GM12891 (cell line): Measurements from ENCODE around the gene SYNPR. TPM values are rescaled to one million over a fixed set of nuclear protein-coding genes. Genes with fewer than 3 reads are reported as not detected.

ENCODE experiments used
- DNase-seq: peaks from one replicate; pipeline ENCODE4 v3.0.0; 2011; ENCODE audit warnings: low spot score; ENCODE audit not compliant: insufficient read length
- FAIRE-seq: peaks from 2 replicates; lab custom pipeline; 2011; peaks lifted over from hg19 to GRCh38; lab: Jason Lieb, UNC
- PAX5 ChIP-seq: IDR thresholded peaks from 2 replicates; pipeline ENCODE4 v1.6.1; 2011; ENCODE audit warnings: low read length, moderate library complexity, mild to moderate bottlenecking; ENCODE audit not compliant: insufficient read depth, severe bottlenecking
- POLR2A ChIP-seq: IDR thresholded peaks from 2 replicates; pipeline ENCODE4 v1.6.1; 2011; ENCODE audit warnings: low read depth, low read length, control low read depth
- POLR2AphosphoS5 ChIP-seq: IDR thresholded peaks from 2 replicates; pipeline ENCODE4 v1.6.1; 2011; ENCODE audit warnings: low read depth, low read length, control low read depth
- POU2F2 ChIP-seq: IDR thresholded peaks from 2 replicates; pipeline ENCODE4 v1.6.1; 2011; ENCODE audit warnings: low read depth, mild to moderate bottlenecking, control low read depth, low read length, moderate library complexity
- SPI1 ChIP-seq: IDR thresholded peaks from 2 replicates; pipeline ENCODE4 v1.6.1; 2011; ENCODE audit warnings: low read depth, low read length, control low read depth
- TAF1 ChIP-seq: IDR thresholded peaks from 2 replicates; pipeline ENCODE4 v1.6.1; 2011; ENCODE audit warnings: low read depth, low read length, control low read depth
- polyA plus RNA-seq: library from polyadenylated mRNA; unstranded; fragments of >200 nt; gene quantifications from one replicate; pipeline ENCODE4 v1.2.1, GENCODE V29; 2012; ENCODE audit warnings: low read depth, missing spikeins, inconsistent platforms; ENCODE audit not compliant: missing spikeins

SYNPR gene
- not detected for polyA plus RNA-seq

DNA sequence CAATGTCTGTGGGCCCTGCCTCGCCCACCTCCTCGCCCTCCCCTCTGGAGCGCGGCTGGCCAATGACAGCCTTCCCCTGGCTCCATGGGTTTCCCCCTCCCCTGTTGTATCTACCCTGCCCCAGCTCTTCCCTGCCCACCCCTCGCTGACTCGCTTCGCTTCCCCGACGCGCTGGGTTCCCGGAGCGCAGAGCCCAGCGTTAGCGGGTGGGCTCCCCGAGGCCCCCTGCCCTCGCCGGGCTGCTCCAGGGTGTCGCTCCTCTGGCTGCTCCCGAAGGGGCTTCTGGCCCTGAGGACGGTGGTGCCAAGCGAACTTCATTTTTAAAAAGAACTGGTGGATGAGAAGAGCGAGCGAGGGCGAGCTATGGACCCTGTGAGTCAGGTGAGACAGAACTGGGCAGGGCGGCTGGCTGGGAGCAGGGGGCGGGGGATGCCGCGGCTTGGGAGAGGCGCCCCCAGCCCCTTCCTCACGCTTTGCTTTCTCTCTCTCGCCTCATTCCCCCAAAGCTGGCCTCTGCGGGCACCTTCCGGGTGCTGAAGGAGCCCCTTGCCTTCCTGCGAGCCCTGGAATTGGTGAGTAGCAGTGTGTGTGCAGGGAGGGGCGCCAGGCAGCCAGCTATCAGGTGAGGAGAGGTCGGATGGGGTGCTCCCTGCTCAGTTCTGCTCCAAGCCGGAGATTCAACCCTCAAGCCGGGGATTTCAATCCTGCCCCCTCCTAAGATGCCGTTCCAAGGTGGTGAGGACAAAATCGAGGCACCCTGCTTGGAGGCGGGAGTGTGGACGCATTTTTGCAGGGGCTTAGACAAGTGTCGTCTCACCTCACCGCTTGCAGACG lies at the start of gene SYNPR:
Gene SYNPR (plus strand): TSS at position 138 of the 834 bp plus-strand sequence.
- no peak for FAIRE-seq
- no peak for DNase-seq

DNA sequence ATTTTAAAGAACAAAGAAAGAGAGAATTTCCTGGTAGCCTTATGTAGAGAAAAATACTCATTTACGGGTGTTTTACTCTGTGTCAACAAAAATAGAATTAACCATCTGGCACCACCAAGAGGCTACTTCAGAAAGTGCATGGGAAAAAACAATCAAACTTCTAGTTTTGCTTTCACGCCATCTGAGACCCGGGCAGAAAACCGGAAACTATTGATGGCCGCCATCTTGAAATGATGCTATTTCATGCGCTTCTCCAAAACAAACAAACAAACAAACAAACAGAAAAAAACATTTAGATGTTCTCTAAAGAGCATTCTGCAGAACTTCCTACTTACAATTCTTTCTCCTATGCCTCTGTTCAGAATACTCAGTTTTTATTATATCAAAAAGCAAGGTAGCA lies 49.4 kb upstream of the SYNPR start:
- no peak for TF ChIP-seq POLR2A
- TF ChIP-seq SPI1, result no peak
- TF ChIP-seq POLR2AphosphoS5, result no peak
- FAIRE-seq, result no peak
- no peak for DNase-seq

More for the DNA sequence above, at the start of gene SYNPR:
- TF ChIP-seq POU2F2 (no peak), TAF1 (no peak), PAX5 (no peak), SPI1 (no peak)

DNA sequence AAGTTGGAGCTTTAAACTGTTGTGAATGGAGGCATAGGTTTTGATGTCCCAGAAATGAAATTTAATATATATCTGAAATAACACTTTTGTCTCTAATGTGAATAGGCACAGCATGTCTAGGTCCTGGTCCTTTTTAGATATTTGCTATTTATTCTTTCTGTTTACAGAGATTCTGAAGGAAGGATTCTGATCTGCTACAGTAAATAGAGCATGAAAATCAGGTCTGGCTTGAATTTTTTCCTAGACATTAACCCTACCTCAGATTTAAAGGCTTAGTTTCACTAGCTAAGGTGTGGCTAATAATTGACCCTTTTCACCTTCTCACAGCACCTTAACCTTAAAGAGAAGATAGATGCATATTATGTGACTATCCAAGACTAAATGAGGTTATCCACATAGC lies 48.0 kb upstream of the SYNPR start:
- FAIRE-seq (no peak), DNase-seq (no peak)
- TF ChIP-seq POLR2A, result no peak
- TF ChIP-seq PAX5, result no peak
- TF ChIP-seq POU2F2, result no peak
- no peak for TF ChIP-seq TAF1
- no peak for TF ChIP-seq SPI1
- TF ChIP-seq POLR2AphosphoS5, result no peak

DNA sequence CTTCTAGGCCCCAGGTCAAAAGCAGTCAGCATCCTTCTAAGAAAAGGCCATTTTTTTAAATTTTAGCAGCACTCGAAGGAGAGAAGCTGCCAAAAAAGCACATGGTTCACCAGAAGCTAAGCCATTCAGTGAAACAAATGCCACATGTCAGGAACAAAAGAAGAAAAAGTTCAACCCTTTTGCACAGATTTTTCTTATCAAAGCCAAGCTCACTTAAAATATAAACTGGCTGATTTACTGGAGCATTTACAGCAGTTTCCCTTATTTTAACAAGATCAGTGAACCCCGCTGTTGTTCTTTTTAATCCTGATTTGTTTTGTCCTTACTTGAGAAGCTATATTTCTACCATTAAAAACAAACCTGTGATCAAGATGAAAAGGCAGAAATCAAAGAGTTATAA lies 46.5 kb upstream of the SYNPR start:
- FAIRE-seq, result no peak
- DNase-seq, result no peak
- TF ChIP-seq POLR2AphosphoS5, result no peak
- TF ChIP-seq PAX5, result no peak
- TF ChIP-seq POLR2A, result no peak
- TF ChIP-seq POU2F2, result no peak
- TF ChIP-seq TAF1, result no peak
- no peak for TF ChIP-seq SPI1

DNA sequence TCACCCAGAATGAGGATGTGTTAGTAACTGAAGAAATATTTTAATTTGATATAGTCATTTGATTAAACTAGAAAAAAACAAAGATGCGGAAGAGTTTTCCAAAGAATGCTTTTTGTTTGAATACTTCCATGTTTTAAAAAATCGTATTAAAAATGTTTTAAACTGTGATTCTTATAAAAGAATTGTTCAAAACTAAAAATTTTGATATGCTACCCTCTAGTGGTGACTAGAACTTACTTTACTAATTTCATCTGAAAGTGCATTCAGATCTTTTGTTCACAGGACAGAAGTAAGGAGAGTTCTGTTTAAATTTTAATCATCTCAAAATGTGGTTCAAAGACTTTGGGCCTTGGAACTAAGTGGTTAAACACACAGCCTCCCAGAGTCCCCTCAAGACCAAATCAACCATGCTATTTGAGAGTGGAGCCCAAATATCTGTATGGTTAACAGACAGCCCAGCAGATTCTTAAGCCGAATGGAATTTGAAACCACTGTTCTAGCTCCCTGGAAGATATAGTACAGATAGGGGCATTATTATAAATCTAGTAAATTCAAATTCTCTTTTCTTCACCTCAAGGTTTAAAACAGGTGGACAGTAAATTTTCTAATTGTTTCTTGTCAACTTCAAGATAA lies 45.2 kb upstream of the SYNPR start:
- FAIRE-seq (no peak), DNase-seq (no peak)
- TF ChIP-seq PAX5 (no peak), POLR2AphosphoS5 (no peak), SPI1 (no peak), POU2F2 (no peak), TAF1 (no peak), POLR2A (no peak)

DNA sequence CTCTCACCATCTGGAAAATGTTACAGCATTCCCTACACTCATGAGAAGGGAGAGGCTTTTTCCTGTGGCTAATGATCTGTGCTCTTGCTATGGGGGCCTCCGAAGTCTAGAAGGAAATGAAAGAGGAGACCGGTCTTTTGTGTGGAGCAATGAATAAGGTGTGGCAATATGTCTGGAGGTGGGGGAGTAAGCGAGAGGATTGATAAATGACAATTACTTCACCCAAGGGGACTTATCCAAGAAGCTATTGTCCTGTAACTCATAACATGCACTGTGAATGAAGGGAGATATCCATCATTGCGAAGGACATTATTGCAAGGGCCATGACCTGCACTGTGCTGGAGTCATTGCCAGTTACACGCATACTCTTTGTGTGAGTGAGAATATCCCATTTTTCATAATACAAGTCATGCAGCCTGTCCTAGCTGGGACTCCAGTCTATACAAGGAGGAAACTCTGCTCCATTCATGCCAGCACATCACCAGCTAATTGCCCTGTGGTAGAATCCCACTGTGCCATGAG lies 37.7 kb upstream of the SYNPR start:
- DNase-seq, result no peak
- FAIRE-seq, result no peak
- TF ChIP-seq POU2F2 (no peak), TAF1 (no peak), POLR2A (no peak), PAX5 (no peak), SPI1 (no peak), POLR2AphosphoS5 (no peak)

DNA sequence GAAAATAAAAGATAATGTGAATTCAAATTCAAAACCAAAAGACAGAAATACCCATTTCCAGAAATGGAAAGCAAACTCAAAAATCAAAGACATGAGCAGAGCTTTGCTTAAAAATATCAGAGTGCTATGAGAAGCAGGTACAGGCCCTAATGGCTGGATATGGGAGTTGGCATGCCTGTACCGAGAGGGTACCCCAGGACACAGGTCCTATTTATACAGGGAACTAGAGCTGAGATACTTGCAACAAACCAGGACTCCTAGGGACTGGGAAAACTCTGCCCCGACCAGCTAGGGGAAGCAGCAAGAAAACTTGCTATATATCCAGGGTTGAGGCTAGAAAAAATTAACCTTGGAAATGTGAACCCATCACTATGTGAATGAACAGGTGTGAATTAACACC lies 36.0 kb upstream of the SYNPR start:
- DNase-seq, result no peak
- no peak for TF ChIP-seq PAX5
- no peak for TF ChIP-seq SPI1
- no peak for TF ChIP-seq POLR2AphosphoS5
- TF ChIP-seq POLR2A, result no peak
- no peak for TF ChIP-seq TAF1
- TF ChIP-seq POU2F2, result no peak
- no peak for FAIRE-seq

DNA sequence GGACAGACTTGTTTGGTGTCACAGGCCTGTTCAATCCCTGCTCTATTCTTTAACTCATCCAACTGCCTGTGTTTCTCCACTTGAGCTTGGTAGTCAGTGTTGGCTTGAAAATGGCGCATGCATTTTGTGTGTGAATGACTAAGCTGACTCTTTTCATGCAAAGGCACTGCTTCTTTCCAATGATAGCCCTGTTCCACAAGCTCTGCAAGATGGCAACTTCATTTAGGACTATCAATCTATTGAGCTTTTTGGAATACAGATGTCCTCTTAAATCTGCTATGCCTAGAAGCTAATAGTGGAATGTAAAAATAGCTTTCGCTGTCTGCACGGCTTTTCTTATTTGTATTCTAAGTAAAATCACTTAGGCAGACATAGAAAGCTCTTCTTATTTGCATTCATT lies 33.6 kb upstream of the SYNPR start:
- FAIRE-seq, result no peak
- DNase-seq, result no peak
- TF ChIP-seq SPI1 (no peak), TAF1 (no peak), PAX5 (no peak), POLR2A (no peak), POLR2AphosphoS5 (no peak), POU2F2 (no peak)

DNA sequence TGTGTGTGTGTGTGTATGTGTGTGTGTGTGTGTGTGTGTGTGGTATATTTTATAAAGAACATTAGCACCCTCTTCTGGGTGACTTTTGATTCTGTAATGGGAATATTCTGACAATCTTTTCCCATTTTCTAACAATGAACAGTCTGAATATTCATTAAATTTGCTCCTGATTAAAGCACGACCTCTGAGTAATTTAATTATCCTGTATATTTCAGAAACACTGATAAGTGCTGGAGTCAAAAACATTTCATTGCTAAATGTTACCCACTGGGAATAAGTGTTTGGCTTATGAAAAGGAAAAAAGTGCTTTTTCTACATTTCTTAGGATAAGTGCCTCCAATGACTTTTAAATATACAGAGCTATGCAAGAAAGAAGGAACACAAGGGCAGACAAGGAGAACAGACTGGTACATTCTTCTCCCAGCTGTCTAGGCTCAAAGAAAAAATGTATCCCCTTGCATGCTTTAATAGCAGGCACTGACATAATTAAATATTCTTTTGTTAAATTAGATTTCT lies 32.3 kb upstream of the SYNPR start:
- FAIRE-seq, result no peak
- DNase-seq, result no peak
- TF ChIP-seq SPI1 (no peak), POLR2A (no peak), POLR2AphosphoS5 (no peak), PAX5 (no peak), TAF1 (no peak)

DNA sequence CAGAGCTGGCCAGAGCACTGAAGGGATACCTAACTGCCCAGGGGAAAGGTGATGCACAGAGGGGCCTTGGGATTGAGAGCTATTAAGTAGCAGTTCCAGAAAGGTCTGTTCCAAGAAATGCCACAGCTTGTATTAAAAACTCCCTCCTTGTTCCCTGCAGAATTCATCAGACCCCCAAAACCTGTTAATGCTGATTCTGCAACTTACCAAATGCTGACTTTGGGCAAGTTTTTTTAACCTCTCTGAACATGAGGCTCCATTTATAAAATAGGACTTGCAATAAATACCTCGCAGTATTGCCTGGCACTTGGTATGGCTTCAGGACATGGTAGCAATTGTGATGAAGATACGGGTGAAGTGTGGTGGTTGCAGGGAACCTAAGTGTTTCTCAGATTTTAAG lies 30.1 kb upstream of the SYNPR start:
- TF ChIP-seq TAF1 (no peak), POLR2AphosphoS5 (no peak), SPI1 (no peak), POU2F2 (no peak), POLR2A (no peak), PAX5 (no peak)
- DNase-seq, result no peak
- no peak for FAIRE-seq
